H54 (cell line): Measurements from ENCODE around the gene PLPP4.

Experiments used
- DNase-seq: peaks from one replicate; pipeline ENCODE4 v3.0.0; 2011; ENCODE audit warnings: low spot score, mixed read lengths; ENCODE audit not compliant: insufficient read length
- FAIRE-seq: peaks from 3 replicates; lab custom pipeline; 2011; peaks lifted over from hg19 to GRCh38; lab: Jason Lieb, UNC
- POLR2A ChIP-seq: IDR thresholded peaks from 2 replicates; pipeline ENCODE4 v1.6.1; 2011; ENCODE audit warnings: low read depth, mild to moderate bottlenecking, low read length

The PLPP4 gene

GRCh38 chr10:120574981-120575380 is 118.0 kb downstream of the PLPP4 start:
- DNase-seq (no peak), FAIRE-seq (no peak)
- TF ChIP-seq POLR2A = no peak

GRCh38 chr10:120575411-120575810 is 118.4 kb downstream of the PLPP4 start:
- TF ChIP-seq POLR2A = no peak
- no peak for FAIRE-seq
- no peak for DNase-seq

- no peak for TF ChIP-seq POLR2A
- no peak for DNase-seq
- no peak for FAIRE-seq
Measured at GRCh38 chr10:120578134-120578533, 121.1 kb downstream of the PLPP4 start.

- no peak for DNase-seq
Measured at GRCh38 chr10:120578890-120579289, 121.9 kb downstream of the PLPP4 start.

GRCh38 chr10:120580918-120581895 is 124.2 kb downstream of the PLPP4 start:
- no peak for TF ChIP-seq POLR2A
- no peak for DNase-seq
- FAIRE-seq = no peak

More at GRCh38 chr10:120578890-120579289, 121.9 kb downstream of the PLPP4 start:
- FAIRE-seq = no peak
- no peak for TF ChIP-seq POLR2A

GRCh38 chr10:120582753-120583152 is 125.7 kb downstream of the PLPP4 start:
- FAIRE-seq (no peak), DNase-seq (no peak)
- no peak for TF ChIP-seq POLR2A

- FAIRE-seq = no peak
- no peak for TF ChIP-seq POLR2A
- no peak for DNase-seq
Measured at GRCh38 chr10:120583424-120584108, 126.5 kb downstream of the PLPP4 start.

GRCh38 chr10:120584786-120585185 is 127.8 kb downstream of the PLPP4 start:
- no peak for TF ChIP-seq POLR2A
- DNase-seq (no peak), FAIRE-seq (no peak)

- DNase-seq (no peak), FAIRE-seq (no peak)
- no peak for TF ChIP-seq POLR2A
Measured at GRCh38 chr10:120586471-120586872, 129.4 kb downstream of the PLPP4 start.

- no peak for DNase-seq
- FAIRE-seq = no peak
- TF ChIP-seq POLR2A = no peak
Measured at GRCh38 chr10:120587061-120587460, 130.0 kb downstream of the PLPP4 start.

GRCh38 chr10:120588311-120588710 is 131.3 kb downstream of the PLPP4 start:
- DNase-seq = no peak
- TF ChIP-seq POLR2A = no peak
- FAIRE-seq = no peak

- no peak for TF ChIP-seq POLR2A
- no peak for DNase-seq
- FAIRE-seq = no peak
Measured at GRCh38 chr10:120593693-120594092, 136.7 kb downstream of the PLPP4 start.

GRCh38 chr10:120597902-120598301 is 140.9 kb downstream of the PLPP4 start:
- FAIRE-seq (no peak), DNase-seq (no peak)
- TF ChIP-seq POLR2A = no peak

- no peak for TF ChIP-seq POLR2A
- DNase-seq (no peak), FAIRE-seq (no peak)
Measured at GRCh38 chr10:120598386-120598785, 141.4 kb downstream of the PLPP4 start.
